Measurements from ENCODE around the gene BRD4.
"Not testable (repeated sequence)": the region's sequence is repeated elsewhere in the genome, so short reads cannot be mapped to it uniquely, and the experiment has no call there.

The BRD4 gene

GRCh38 chr19:15332311-15332996 lies at the start of gene BRD4:
Gene BRD4, minus strand, starts transcription at chr19:15332539. Its CDS starts 59,440 bp downstream, at chr19:15273099.
- peak in 51 of 56 donors; percentile 6 to 81 (median 57) for DNase-seq

DNA sequence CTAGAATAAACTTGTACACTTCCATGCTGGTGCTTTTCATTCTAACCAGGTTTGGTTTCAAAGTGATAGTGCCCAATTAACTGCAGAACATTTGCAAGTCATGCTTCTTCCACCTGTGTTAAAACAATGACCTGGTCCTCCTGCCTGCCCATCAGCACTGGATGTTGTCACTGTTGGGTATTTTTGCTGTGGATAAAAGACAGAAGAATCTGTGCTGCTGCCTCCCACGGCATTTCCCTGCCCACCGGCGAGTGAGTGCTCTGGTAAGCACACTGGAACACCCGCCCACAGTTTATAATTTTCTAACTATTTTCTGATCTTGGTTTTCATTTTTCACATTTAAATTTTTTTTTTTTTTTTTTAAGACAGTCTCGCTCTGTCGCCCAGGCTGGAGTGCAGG lies 49.5 kb upstream of the BRD4 start:
- DNase-seq = peak in 4 of 56 donors; percentile 10 to 27 (median 16)

- DNase-seq = no peak
Measured at GRCh38 chr19:15381429-15381828, 49.1 kb upstream of the BRD4 start.

DNA sequence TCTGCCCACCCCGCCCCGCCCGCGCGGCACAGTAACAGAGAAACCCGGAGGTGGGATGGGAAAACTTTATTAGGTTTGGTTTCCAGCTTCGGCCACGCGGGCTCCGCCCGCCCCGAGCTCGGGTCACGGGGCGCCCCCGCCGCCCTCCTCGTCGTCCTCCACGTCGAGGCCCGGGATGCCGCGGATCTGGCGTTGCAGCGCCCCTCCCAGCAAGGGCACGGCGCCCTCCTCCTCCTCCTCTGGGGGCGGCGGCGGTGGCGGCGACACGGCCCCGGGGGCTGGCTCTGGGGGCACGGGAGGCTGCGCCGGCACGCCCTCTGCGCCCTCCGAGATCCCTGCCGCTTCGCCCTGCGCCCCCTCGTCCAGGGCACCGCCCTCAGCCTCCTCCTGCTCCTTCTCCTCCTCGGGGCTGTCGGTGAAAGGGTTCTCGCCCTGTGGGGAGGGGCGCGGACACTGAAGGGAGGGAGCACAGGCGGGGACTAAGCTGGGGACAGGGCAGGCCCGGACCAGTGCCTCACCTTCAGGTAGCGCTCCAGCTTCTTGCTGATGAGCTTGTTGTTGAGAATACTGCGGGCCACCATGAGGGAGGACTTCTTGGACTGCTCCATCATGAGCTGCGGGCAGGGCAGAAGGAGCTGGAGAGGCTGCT lies 47.8 kb upstream of the BRD4 start:
- DNase-seq = peak in 11 of 56 donors; percentile 37 to 65 (median 52)

DNA sequence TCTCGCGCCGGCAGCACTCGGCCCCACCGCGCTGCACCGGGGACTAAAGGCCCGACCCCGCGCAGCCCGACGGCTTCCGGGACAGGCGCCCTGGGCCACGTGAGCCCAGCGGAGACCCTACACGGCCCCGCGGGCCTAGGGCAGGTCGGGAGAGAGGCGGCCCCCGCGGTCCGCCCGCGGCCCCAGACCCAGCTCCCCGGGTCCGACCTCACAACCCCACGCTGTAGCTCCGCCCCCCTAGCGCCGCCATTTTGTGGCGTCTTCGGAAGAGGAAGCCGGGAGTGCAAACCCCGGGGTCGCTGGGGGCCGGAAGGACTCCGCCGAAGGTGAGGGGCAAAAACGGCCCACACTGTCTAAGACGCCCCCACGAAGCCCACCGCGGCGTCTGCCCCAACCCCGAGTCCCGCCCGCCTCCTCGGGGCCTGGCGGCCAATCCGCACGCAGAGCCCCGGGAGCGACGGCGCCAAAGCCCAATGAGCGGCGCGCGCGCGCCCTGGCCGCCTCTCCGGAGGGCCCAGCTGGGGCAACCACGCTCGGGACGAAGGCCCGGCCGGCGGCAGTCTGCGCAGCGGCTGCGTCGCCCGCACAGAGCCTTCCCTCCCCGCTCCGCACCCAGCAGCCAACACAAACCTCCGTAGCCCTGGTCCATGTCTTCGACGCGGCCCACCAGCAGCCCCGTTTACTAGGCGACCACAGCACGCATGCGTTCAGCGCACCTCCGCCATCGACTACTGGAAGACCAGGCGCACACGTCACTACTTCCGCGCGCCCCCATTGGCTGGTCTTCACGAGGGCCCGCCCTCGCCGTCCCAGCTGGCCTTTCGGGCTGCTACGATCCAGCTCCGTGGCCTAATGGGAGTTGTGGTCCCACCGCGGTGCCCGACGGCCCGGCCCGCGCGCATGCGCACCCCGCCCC lies 47.0 kb upstream of the BRD4 start, which contains the start of gene AKAP8:
TSS of gene AKAP8 (minus strand) at position 705 of the 916 bp plus-strand sequence. CDS start at position 649, 56 bp downstream.
- DNase-seq = peak; percentile 78 to 99 (median 97)

- DNase-seq = peak in 21 of 56 donors; percentile 9 to 65 (median 35)
Measured at GRCh38 chr19:15378534-15379082, 46.3 kb upstream of the BRD4 start.

DNA sequence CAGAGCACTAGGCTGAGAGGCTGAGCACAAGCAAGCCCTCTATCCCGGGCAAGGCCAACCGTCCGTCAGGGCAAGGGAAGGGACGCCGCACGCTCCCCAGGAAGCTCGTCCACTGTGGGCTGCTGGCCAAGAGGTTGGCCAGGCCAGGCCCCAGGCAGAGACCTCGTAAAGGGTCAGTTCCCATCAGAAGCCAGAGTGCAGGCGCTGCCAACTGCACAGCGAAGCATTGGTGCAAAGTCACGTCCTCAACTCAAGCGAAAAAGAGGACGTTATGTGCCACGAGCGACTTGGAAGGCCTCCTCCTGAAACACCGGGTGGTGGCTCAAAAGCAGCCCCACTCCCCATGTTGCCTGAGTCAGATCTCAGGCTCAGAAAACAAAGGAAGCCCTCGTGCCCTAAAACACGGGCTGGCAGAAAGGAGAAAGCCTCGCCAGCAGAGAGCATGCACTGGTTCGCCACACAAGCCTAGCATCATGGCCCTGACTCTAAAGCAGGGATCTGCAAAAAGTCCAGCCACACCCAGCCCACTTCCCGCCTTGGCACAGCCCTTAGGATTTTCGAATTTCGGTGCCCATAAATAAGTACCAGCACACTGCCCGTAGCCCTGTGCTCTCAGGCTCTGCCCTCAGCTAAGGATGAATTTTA lies 42.6 kb upstream of the BRD4 start:
- DNase-seq = no peak

DNA sequence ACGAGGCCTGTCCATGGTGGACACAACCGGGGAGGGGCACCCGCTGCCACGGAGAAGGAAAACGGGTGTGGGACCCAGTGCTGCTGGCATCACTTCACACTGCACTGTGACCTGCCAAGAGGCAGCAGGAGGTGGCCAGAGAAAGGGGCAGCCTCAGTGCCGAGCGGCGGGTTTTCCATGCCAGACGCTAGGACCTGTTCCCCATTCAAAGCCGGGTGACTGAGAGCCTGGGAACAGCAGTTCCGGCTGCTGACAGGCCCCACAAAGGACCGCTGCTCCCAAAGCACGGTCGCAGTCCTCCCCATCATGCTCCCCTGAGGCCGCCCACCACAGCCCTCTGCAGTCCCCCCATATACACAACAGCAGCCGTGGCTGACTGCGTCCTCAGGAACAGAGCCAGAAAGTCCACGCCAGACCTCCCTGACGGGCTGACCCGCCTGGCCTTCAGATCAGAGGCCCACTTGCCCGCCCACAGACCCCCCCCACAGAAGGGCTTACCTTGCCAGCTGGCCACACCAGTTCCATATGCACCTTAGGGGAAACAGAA lies 41.8 kb upstream of the BRD4 start:
- DNase-seq = peak in 9 of 56 donors; percentile 2 to 54 (median 24)

DNA sequence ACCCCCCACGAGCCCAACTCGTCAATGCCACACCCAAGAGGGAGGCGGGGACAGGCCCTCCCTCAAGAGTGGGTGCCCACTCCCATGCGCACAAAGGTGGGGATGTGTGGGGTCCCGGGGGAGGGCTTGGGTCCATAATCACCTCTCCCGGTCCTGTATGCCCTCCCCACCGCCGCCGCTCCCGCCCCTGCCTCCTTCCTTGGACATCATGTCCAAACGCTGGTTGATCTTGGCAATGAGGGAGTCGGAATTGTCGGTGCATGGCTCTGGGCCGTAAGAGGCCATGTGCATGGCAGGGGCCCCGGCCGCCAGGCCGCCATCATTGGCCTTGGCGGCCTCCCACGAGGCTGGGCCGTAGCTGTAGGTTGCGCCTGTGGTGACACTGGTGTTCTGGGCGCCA lies 41.3 kb upstream of the BRD4 start:
- DNase-seq = no peak

DNA sequence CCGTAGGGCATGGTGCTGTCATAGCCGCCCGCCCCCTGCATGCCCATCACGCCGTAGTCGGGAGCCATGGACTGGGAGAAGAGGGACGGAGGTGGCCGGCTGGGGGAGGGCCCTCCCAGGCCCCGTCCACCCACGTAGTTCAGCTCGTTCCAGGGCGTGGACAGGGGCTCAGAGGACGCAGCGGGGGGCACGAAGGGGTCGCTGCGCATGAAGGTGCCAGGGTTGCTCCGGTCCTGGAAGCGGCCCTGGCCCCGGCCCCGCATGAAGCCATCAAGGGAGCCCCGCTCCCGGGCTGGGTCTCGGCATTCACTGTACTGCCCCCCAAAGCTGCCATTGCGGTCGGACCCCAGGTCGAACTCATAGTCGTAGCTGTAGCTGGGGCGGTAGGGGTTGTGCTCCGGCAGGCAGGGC lies 40.6 kb upstream of the BRD4 start:
- no peak for DNase-seq

DNA sequence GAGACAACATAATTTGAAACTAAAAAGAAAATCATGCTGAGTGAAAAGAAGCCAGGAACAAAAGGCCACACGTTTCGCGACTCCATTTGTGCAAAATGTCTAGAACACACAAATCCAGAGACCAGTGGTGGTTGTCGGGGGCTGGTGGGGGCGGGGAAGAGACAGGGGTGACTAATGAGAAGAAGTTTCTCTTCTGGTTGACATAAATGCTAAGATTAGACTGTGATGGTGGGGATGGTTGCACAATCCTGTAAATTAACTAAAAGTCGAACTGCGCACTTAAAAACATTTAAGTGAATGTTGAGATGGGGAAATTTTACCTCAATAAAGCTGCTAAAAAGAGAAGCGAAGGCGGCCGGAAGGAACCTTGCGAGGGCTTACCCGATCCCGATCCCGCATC lies 40.1 kb upstream of the BRD4 start:
- DNase-seq = peak in 2 of 56 donors; percentile 1 to 18

GRCh38 chr19:15371786-15372380 lies 39.5 kb upstream of the BRD4 start:
- DNase-seq = no peak

- no peak for DNase-seq
Measured at GRCh38 chr19:15371119-15371518, 38.8 kb upstream of the BRD4 start.

GRCh38 chr19:15369594-15369891 lies 37.2 kb upstream of the BRD4 start:
- no peak for DNase-seq

DNA sequence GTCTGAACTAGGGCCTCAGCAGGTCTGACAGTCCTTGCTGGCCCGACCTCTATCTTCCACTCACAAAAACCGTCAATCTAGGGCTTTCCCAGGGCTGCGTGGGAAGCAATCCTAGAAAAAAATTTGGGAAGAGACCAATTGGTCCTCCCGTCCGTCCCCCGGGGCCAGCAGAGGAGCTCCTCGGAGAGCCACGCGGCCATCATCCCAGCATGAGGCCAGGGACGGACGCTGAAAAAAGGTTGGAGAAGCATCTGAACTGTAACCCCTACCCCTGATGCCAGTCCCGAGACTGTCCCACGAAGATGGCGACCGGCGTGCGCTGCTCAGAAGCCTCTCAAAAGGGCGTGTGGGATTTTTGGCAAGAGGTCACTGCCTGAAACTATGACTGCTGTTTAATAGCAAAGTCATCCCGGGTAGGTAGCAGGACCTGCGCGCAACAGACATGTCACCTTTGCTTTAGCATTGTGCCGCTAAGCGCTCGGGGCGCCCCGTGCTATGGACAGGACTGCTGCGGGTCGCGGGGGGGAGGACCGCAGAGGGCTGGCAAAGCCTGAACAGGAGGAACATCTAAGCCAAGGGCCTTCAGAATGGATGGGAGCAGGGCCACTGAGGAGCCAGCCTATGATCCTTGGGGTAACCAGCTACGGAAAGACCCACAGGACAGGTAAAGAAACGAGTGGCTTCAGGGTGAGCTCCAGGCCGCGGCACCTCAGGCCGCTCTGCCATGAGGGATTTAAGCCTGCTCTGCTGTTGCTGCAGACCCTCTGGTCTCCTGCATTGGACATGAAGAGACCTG lies 36.7 kb upstream of the BRD4 start:
- no peak for DNase-seq

DNA sequence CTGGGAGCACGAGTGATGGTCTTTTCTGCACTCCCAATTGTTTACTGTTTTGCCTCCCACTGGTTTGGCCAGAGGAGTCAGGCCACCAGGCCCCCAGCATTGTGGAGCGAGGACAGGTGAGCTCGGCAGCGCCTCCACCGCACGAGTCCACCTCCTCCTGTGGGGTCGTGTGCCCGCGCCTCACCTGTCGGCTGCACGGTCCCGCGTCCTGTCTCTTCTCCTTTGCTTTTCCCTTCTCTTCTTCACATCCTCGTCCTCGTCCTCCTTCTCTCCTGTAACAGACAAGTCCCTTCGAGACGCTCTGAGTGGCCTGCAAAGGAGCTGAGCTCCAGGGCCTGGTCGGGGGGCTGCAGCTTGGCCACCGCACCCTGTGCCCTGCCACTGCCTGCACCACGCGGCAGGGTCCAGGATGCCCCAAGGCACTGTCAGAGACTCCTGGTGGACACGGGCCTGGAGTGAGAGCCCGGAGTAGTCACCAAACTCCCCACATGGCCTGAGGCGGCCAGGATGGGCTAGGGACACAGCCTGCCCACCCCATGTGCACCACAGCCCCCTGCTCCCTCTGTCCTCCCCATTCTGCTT lies 35.8 kb upstream of the BRD4 start:
- no peak for DNase-seq

DNA sequence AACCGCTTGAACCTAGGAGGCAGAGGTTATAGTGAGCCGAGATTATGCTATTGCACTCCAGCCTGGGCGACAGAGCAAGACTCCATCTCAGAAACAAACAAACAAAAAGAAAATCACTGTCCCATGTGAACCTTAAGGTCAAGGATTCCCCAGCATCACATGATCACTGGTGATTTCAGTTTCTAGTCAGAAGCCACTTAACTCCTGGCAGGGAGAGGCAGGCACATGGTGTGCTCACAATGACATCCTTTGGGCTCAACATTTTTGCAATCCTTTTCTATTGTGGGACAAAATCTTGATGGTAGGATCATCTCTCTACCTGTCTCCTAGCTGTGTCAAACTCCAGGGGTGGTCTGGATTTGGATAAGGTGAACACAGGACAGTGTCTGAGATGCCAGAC lies 35.1 kb upstream of the BRD4 start:
- DNase-seq = no peak

- DNase-seq = no peak
Measured at GRCh38 chr19:15365264-15365663, 32.9 kb upstream of the BRD4 start.

- DNase-seq = not testable (repeated sequence)
Measured at GRCh38 chr19:15363791-15364190, 31.5 kb upstream of the BRD4 start.

Measured in nucleus accumbens (tissue), 56 donors.